ENCODE results near the gene TCIRG1.

The TCIRG1 gene

DNA sequence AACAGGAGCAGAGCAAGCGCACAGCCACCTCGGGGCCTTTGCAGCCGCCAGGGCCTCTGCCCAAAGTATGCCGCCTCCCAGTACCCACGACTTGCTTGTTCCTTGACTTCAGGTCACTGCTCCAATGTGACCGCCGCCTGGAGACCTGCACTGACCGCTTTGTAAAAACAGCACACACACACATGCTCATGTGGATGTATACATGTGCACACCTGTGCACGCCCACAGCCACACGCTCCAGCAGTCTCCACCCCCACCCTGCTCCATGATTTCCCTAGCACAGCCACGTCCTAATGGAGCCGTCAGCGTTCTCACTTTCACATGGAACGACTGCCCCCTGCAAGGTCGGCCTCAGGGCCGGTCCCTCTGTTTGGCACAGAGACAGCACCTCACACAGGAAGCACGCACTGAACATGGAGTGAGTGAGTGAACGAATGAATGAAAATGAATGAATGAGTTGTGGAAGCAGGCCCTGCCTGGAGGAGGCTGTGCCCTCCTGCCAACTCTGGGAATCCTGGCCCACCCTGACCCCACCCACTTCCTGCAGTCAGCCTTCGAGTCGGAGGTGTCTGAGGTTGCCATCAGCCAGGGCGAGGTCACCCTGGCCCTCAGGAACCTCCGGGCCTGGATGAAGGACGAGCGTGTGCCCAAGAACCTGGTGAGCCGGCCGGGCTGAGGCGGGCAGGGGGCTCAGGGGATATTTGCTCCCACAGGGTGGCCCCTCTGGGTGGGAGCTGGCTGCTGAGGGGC lies 20.7 kb upstream of the TCIRG1 start:
- no peak for DNase-seq (ENCODE audit: low read depth)
- TF ChIP-seq, protein P1, sequence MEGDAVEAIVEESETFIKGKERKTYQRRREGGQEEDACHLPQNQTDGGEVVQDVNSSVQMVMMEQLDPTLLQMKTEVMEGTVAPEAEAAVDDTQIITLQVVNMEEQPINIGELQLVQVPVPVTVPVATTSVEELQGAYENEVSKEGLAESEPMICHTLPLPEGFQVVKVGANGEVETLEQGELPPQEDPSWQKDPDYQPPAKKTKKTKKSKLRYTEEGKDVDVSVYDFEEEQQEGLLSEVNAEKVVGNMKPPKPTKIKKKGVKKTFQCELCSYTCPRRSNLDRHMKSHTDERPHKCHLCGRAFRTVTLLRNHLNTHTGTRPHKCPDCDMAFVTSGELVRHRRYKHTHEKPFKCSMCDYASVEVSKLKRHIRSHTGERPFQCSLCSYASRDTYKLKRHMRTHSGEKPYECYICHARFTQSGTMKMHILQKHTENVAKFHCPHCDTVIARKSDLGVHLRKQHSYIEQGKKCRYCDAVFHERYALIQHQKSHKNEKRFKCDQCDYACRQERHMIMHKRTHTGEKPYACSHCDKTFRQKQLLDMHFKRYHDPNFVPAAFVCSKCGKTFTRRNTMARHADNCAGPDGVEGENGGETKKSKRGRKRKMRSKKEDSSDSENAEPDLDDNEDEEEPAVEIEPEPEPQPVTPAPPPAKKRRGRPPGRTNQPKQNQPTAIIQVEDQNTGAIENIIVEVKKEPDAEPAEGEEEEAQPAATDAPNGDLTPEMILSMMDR (IDR thresholded peaks at IDR 0.05; ENCODE audit: low read length, missing control alignments), result no peak
- H3K4me3 ChIP-seq (replicated peaks; ENCODE audit: low read depth, low read length), result no peak overlapping the region

DNA sequence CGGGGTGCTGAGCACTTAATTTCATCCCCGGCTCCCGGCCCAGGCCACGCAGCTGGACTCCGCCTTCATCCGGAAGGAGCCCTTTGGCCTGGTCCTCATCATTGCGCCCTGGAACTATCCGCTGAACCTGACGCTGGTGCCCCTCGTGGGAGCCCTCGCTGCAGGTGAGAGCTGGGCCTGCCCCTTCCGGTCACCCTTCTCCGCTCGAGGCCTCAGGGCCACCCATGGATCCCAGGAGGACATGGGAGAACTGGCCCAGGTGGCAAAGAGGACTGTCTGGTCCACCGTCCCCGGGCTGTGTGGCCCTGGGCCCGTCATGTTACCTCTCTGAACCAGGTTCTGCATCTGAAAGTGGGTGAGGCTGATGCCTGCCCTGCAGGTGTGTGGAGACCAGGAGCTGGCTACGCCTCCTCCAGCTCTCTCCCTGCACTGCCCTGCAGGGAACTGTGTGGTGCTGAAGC lies 20.1 kb upstream of the TCIRG1 start:
- DNase-seq (ENCODE audit: low read depth), result no peak
- TF ChIP-seq, protein P1 (IDR thresholded peaks at IDR 0.05; ENCODE audit: low read length, missing control alignments), result no peak
- no peak overlapping the region for H3K4me3 ChIP-seq (replicated peaks; ENCODE audit: low read depth, low read length)

DNA sequence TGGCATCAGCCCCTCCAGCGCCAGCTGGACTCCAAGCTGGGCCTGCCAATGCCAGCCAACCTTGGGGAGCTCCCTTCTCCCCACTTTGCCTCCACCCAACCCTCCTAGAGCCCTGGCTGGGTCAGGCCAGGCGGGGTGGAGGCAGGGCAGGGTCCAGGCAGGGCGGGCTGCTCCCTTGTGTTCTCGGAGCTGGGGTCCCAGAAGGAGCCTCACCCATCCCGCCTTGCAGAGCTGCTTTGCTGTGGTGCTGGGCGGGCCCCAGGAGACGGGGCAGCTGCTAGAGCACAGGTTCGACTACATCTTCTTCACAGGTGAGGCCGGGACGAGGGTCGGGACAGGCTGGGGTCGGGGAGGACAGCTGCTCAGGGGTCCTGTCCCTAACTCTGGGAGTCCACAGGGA lies 19.3 kb upstream of the TCIRG1 start:
- DNase-seq (ENCODE audit: low read depth), result no peak
- TF ChIP-seq, protein P1 (IDR thresholded peaks at IDR 0.05; ENCODE audit: low read length, missing control alignments), result no peak
- no peak overlapping the region for H3K4me3 ChIP-seq (replicated peaks; ENCODE audit: low read depth, low read length)

DNA sequence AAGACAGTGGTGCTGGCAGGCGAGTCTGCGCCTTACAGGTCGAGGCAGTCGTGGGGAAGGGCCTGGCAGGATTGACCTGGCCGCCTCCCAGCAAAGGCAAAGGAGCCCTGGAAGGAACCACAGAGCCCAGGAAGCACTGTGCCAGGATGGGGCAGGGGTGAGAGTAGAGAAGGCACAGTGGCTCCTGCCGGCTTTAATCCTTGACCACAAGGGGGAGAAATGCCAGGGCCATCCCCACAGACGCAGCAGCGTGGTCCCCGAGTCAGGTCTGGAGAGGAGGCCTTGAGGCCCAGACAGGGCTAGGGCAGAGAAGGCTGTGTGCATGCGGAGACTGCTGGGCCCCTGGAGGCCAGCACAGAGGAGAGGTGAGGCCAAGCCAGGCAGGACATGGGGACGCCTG lies 18.2 kb upstream of the TCIRG1 start:
- H3K4me3 ChIP-seq (replicated peaks; ENCODE audit: low read depth, low read length), result no peak overlapping the region
- TF ChIP-seq, protein P1 (IDR thresholded peaks at IDR 0.05; ENCODE audit: low read length, missing control alignments), result peak; percentile 49
- peak; percentile 41 for DNase-seq (ENCODE audit: low read depth)

DNA sequence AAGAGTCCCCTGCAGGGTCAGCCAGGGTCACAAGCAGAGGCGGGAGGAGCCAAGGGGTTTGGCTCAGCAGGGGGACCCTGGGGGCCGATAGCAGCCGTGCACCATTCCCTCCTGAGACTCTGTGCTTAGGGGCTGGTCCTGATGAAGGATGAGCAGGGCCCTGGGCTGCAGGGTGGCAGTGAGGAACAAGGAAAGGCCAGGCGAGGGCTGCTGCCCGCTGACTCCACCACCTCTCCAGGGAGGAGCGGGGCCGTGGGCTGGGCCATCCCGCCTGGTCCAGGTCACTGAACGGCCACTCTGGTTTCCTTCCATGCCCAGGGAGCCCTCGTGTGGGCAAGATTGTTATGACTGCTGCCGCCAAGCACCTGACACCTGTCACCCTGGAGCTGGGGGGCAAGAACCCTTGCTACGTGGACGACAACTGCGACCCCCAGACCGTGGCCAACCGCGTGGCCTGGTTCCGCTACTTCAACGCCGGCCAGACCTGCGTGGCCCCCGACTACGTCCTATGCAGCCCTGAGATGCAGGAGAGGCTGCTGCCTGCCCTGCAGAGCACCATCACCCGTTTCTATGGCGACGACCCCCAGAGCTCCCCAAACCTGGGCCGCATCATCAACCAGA lies 17.5 kb upstream of the TCIRG1 start:
- H3K4me3 ChIP-seq (replicated peaks; ENCODE audit: low read depth, low read length), result no peak overlapping the region
- DNase-seq (ENCODE audit: low read depth), result no peak
- TF ChIP-seq, protein P1 (IDR thresholded peaks at IDR 0.05; ENCODE audit: low read length, missing control alignments), result peak; percentile 32

DNA sequence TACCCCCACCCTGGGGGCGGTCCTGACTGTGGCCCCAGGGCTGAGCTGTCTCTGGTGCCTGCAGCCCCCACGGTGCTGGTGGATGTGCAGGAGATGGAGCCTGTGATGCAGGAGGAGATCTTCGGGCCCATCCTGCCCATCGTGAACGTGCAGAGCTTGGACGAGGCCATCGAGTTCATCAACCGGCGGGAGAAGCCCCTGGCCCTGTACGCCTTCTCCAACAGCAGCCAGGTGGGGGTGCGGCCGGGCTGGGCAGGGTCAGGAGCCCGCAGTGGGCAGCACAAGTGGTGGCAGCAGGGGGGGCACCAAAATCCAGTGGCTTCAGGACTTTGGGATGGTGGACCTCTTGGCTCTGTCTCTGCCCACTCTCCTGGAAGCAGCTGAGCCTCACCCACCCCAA lies 16.3 kb upstream of the TCIRG1 start:
- H3K4me3 ChIP-seq (replicated peaks; ENCODE audit: low read depth, low read length), result no peak overlapping the region
- DNase-seq (ENCODE audit: low read depth), result no peak
- TF ChIP-seq, protein P1 (IDR thresholded peaks at IDR 0.05; ENCODE audit: low read length, missing control alignments), result no peak
